LNCAP (cell line): ENCODE measurements around the gene DOCK10.

Experiments used
- TF ChIP-seq, protein P1 (sequence below): fragments of 450-650 bp; IDR thresholded peaks from 2 replicates; pipeline ENCODE4 v1.5.1; 2017; ENCODE audit warnings: mild to moderate bottlenecking

Gene DOCK10

DNA sequence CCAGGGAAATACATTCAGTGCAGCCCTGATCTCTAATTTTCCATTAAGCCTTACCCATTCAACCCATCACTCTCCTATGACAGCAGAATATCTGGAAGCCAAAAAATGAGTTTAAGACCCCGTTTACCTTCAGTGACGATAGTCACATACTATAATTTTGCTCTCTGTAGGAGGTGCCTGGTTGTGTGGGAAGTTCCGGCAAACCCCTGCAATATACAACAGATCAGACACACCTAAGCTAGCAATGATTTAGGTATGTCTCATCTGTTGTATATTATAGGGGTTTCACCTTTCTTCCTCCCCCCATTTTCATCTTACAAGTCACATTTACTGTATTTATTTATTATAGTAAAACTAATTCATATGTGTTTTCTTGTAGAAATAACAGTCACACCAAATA, 101.7 kb downstream of the DOCK10 start:
- TF ChIP-seq, protein P1, sequence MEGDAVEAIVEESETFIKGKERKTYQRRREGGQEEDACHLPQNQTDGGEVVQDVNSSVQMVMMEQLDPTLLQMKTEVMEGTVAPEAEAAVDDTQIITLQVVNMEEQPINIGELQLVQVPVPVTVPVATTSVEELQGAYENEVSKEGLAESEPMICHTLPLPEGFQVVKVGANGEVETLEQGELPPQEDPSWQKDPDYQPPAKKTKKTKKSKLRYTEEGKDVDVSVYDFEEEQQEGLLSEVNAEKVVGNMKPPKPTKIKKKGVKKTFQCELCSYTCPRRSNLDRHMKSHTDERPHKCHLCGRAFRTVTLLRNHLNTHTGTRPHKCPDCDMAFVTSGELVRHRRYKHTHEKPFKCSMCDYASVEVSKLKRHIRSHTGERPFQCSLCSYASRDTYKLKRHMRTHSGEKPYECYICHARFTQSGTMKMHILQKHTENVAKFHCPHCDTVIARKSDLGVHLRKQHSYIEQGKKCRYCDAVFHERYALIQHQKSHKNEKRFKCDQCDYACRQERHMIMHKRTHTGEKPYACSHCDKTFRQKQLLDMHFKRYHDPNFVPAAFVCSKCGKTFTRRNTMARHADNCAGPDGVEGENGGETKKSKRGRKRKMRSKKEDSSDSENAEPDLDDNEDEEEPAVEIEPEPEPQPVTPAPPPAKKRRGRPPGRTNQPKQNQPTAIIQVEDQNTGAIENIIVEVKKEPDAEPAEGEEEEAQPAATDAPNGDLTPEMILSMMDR = no peak

DNA sequence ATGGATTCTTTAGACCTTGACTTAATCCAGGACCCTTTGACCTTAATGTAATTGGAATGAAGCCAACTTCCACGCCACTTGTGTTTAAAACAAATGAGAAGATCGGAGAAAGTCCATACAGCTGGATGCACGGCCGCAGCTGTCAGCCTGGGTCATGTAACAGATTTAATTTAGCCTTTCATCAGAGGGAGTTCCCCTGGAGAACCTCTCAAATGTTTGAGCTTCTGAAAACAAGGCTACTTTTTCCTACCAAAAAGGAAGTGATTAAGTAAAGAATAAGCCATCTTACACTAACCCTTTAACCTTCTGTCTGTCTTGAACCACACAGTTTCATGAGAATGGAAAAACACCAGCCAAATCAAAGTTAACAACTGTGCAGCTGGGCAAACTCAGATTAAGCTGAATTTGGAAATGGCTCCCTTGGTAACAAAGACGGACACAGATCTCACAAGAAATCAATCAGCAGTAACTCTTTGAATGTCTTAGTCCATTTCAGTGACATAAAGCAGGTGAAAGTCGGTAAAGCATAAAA, 103.6 kb downstream of the DOCK10 start:
- TF ChIP-seq, protein P1 = no peak

DNA sequence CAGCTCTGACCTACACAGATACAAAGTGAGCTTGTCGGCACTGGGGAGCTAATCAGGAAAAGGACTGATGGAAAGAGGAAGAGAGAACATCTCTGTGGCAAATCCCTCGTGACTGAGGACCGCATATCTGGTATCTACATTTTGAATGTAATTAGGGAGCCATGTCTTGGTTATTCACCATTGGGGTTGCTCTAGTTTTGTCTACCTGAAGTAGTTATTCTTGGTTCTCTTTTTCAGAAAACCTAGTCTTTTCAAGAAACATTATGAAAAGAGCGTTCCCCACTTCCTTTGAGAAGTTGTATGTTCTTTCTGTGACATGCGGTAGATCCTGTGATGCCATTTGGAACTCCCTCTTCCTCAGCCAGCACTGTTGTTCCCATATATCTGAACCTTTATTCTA, 104.4 kb downstream of the DOCK10 start:
- TF ChIP-seq, protein P1 = no peak

DNA sequence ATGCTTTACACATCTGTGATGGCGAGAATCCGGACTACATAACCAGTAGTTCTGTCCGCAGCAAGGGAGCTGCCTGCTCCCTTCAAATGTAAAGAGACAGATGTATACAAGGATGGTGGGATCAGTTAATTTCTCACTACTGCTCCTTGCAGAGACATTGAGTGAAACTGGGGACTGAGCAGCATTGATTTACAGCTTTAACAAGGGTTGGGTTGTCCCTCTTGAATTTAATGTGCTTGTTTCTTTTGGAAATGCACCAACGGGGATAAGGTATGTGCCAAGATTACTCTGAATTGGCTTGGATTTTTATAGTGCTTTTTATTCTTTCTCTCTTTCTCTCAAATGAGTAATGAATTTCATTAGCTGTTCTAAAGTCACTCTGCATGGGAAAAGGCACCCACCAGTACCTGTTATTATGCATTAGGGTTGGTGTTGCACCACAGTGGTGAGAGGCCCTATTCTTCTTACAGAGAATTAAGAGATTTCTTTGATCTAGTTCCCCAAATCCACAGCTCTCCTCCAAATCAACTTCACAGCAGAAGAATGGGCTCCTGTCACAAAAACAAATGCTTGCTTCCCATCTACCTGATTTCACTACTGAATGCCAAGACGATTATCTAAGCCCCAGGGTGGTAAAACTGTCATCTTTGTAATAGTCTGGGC, 107.6 kb downstream of the DOCK10 start:
- TF ChIP-seq, protein P1 = no peak

DNA sequence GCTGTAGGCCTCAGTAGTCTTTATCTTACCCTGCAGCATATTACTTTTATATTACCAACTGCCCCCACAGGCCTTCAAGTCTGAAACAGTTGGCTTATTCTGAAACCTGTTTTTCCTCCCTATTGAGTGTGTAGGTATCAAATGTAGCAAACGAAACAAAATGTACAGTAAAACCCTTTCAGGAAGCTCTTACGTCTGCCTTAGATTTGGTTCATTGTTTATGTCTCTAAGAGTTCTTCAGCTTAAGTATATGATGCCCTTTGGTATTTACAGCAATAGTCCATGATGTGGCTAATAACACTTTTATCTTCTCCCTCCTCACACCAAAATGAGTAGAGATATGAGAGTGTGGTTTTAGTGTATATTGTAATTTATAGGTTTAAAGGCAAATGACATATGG, 108.8 kb downstream of the DOCK10 start:
- TF ChIP-seq, protein P1 = no peak

DNA sequence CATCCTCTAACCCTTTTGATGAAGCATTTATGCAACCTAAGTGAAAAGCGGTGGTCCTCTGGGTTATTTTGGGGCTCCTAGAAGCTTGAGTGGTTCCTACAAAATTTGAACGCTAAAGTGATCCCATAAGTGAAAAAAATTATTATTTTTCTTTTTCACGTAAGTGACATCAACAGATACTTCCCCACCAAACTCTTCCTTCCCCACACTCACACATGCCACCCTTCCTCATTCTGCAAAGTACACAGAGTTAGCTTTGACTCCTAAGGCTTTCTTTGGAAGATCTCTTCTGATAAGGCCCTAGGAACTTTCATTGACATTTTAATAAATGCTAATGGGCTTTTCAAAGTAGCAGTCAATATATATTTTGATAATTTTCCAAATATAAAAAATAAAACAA, 109.7 kb downstream of the DOCK10 start:
- TF ChIP-seq, protein P1 = no peak

DNA sequence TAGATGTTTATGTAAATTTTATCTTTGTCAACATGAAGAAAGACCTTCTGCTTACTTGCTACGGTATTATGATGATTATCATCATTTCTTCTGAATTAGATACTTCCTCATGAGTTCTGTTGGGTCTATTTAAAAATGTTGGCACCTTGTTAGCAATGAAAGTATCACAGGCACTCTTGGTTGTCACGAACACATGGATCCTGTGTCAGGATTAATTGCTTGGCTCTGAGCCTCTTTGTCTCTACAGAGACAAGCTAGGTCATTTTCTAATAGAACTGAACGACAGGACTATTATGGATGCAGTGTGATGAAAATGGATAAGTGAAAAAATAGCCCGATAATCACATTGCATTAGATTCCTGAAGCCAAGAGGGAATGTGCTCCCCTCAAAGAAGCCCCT, 110.3 kb downstream of the DOCK10 start:
- TF ChIP-seq, protein P1 = no peak

DNA sequence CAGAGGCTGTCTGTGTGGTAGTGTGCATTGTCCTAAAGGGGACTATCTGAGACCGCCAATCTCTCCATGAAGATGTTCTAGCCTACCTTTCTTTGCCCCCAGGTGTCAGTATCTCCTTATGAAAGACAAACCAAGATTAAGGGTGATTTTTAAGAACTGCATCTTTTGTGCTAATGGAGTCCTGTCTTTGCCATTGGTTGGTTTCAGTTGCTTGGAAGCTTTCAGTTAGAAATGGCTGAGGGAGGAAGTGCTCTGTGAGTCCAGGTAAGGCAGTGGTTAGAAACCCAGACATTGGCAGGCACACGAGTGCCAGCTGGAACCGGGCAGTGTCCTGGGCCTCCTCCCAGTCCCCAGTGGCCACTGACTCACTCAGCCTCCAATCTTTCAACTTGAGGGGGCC, 111.3 kb downstream of the DOCK10 start:
- TF ChIP-seq, protein P1 = no peak
